ENCODE measurements around the gene S1PR4. TPM values are rescaled to one million over a fixed set of nuclear protein-coding genes. Genes with fewer than 3 reads are reported as not detected.

Gene S1PR4
- total RNA-seq, 1 experiment from 2014 or later, result 0.28 TPM

DNA sequence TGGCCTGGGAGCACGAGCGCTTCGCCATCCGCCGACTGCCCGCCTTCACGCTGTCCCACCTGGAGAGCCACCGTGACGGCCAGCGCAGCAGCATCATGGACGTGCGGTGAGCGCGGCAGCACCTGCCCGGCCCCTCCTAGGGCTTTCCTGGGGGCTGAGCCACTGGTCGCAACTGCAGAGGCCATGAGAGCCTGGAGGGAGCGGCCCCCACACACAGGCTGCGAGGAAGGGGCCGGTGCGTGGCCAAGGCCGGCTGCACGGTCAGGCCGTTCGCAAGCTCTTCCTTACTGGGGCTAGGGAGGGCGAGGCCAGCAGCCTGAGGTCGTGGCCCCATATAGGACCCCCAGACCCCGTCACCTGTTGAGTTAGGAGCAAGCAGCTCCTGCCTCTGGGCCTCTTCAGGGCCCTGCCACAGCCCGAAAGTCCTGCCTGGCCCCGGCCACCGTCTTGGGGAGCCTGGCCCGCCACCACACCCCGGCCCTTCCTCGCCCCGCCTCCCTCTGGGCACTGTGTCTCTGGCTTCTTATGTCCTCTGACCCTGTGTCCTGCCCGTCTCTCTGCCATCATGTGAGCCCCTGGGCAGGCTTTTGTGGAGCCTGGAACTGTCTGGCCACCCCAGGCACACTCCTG lies 26.2 kb downstream of the S1PR4 start:
- no peak overlapping the region for H3K4me3 Mint-ChIP-seq
- H3K4me1 Mint-ChIP-seq, result no peaks in the 10 kb centered on the region
- H3K9me3 Mint-ChIP-seq, result no peaks in the 10 kb centered on the region
- no peak for TF ChIP-seq ZBTB21 (CRISPR knock-in tag; IDR thresholded peaks at IDR 0.05; ENCODE audit: borderline replicate concordance)
- TF ChIP-seq, protein P1, sequence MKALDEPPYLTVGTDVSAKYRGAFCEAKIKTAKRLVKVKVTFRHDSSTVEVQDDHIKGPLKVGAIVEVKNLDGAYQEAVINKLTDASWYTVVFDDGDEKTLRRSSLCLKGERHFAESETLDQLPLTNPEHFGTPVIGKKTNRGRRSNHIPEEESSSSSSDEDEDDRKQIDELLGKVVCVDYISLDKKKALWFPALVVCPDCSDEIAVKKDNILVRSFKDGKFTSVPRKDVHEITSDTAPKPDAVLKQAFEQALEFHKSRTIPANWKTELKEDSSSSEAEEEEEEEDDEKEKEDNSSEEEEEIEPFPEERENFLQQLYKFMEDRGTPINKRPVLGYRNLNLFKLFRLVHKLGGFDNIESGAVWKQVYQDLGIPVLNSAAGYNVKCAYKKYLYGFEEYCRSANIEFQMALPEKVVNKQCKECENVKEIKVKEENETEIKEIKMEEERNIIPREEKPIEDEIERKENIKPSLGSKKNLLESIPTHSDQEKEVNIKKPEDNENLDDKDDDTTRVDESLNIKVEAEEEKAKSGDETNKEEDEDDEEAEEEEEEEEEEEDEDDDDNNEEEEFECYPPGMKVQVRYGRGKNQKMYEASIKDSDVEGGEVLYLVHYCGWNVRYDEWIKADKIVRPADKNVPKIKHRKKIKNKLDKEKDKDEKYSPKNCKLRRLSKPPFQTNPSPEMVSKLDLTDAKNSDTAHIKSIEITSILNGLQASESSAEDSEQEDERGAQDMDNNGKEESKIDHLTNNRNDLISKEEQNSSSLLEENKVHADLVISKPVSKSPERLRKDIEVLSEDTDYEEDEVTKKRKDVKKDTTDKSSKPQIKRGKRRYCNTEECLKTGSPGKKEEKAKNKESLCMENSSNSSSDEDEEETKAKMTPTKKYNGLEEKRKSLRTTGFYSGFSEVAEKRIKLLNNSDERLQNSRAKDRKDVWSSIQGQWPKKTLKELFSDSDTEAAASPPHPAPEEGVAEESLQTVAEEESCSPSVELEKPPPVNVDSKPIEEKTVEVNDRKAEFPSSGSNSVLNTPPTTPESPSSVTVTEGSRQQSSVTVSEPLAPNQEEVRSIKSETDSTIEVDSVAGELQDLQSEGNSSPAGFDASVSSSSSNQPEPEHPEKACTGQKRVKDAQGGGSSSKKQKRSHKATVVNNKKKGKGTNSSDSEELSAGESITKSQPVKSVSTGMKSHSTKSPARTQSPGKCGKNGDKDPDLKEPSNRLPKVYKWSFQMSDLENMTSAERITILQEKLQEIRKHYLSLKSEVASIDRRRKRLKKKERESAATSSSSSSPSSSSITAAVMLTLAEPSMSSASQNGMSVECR (CRISPR knock-in tag; IDR thresholded peaks at IDR 0.05; ENCODE audit: borderline replicate concordance), result no peak
- ChIA-PET POLR2A (no interaction called here), CTCF (interaction anchor here (0.8 to 1.4 kb wide), 3 partner anchors 16 to 254 kb away, joined by 3 read pairs; no protein-coding TSS in a partner anchor)
- DNase-seq (ENCODE audit: low spot score), result no peak
- no peak overlapping the region for H3K27ac Mint-ChIP-seq
- H3K27me3 Mint-ChIP-seq (ENCODE audit: low read depth), result no peaks in the 10 kb centered on the region
- peaks cover 5% of the 10 kb centered on the region for H3K36me3 Mint-ChIP-seq
- ATAC-seq, result no peak

DNA sequence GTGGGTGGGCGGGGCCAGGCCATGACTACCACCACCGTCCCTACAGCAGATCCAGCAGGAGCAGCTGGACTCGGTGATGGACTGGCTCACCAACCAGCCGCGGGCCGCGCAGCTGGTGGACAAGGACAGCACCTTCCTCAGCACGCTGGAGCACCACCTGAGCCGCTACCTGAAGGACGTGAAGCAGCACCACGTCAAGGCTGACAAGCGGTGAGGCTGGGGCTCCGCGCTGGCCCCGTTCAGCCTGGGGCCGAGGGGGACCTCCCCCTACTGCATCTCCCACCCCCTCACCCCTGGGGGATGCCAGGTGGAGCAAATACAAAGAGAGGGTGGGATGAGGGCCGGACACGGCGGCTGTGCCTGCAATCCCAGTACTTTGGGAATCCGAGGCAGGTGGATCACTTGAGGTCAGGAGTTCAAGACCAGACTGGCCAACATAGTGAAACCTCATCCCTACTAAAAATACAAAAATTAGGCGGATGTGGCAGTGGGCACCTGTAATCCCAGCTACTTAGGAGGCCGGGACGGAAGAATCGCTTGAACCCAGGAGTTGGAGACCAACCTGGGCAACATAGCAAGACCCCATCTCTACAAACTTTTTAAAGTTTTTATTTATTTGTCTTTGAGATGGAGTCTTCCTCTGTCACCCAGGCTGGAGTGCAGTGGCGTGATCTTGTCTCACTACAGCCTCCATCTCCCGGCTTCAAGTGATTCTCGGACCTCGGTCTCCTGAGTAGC lies 27.8 kb downstream of the S1PR4 start:
- POLR2A ChIA-PET, result no interaction called here
- CTCF ChIA-PET, result interaction anchor here (1.4 kb wide), 1 partner anchor 99 kb away, joined by 3 read pairs; no protein-coding TSS in a partner anchor
- no peak overlapping the region for H3K27ac Mint-ChIP-seq
- H3K4me1 Mint-ChIP-seq, result peaks cover 3% of the 10 kb centered on the region; the same call in 1 of the 2 replicates
- no peaks in the 10 kb centered on the region for H3K27me3 Mint-ChIP-seq (ENCODE audit: low read depth)
- ATAC-seq (no peak), DNase-seq (ENCODE audit: low spot score) (no peak)
- no peak overlapping the region for H3K4me3 Mint-ChIP-seq
- peaks cover 5% of the 10 kb centered on the region for H3K36me3 Mint-ChIP-seq
- no peaks in the 10 kb centered on the region for H3K9me3 Mint-ChIP-seq
- TF ChIP-seq ATF2 (CRISPR knock-in tag; IDR thresholded peaks at IDR 0.05; ENCODE audit: borderline replicate concordance, low read depth) (no peak), ZNF671 (CRISPR knock-in tag; IDR thresholded peaks at IDR 0.05) (no peak), GTF2I (CRISPR knock-in tag; conservative IDR thresholded peaks at IDR 0.05) (no peak), ATF6 (CRISPR knock-in tag; IDR thresholded peaks at IDR 0.05) (no peak), RELA (CRISPR knock-in tag; IDR thresholded peaks at IDR 0.05; ENCODE audit: borderline replicate concordance) (no peak), IRF2 (CRISPR knock-in tag; IDR thresholded peaks at IDR 0.05; ENCODE audit: borderline replicate concordance, low read depth) (no peak), TEAD1 (CRISPR knock-in tag; IDR thresholded peaks at IDR 0.05) (no peak), MAX (CRISPR knock-in tag; IDR thresholded peaks at IDR 0.05) (no peak), OVOL2 (CRISPR knock-in tag; IDR thresholded peaks at IDR 0.05; ENCODE audit: borderline replicate concordance) (no peak)
- TF ChIP-seq, protein P2, sequence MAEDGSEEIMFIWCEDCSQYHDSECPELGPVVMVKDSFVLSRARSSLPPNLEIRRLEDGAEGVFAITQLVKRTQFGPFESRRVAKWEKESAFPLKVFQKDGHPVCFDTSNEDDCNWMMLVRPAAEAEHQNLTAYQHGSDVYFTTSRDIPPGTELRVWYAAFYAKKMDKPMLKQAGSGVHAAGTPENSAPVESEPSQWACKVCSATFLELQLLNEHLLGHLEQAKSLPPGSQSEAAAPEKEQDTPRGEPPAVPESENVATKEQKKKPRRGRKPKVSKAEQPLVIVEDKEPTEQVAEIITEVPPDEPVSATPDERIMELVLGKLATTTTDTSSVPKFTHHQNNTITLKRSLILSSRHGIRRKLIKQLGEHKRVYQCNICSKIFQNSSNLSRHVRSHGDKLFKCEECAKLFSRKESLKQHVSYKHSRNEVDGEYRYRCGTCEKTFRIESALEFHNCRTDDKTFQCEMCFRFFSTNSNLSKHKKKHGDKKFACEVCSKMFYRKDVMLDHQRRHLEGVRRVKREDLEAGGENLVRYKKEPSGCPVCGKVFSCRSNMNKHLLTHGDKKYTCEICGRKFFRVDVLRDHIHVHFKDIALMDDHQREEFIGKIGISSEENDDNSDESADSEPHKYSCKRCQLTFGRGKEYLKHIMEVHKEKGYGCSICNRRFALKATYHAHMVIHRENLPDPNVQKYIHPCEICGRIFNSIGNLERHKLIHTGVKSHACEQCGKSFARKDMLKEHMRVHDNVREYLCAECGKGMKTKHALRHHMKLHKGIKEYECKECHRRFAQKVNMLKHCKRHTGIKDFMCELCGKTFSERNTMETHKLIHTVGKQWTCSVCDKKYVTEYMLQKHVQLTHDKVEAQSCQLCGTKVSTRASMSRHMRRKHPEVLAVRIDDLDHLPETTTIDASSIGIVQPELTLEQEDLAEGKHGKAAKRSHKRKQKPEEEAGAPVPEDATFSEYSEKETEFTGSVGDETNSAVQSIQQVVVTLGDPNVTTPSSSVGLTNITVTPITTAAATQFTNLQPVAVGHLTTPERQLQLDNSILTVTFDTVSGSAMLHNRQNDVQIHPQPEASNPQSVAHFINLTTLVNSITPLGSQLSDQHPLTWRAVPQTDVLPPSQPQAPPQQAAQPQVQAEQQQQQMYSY (CRISPR knock-in tag; IDR thresholded peaks at IDR 0.05), result no peak
- TF ChIP-seq, protein P1 (CRISPR knock-in tag; IDR thresholded peaks at IDR 0.05; ENCODE audit: borderline replicate concordance), result no peak
- TF ChIP-seq, protein P3, sequence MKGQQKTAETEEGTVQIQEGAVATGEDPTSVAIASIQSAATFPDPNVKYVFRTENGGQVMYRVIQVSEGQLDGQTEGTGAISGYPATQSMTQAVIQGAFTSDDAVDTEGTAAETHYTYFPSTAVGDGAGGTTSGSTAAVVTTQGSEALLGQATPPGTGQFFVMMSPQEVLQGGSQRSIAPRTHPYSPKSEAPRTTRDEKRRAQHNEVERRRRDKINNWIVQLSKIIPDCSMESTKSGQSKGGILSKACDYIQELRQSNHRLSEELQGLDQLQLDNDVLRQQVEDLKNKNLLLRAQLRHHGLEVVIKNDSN (CRISPR knock-in tag; IDR thresholded peaks at IDR 0.05), result no peak
